HG03103 (cell line): ENCODE measurements around the gene RAD51AP1.

Experiments
- ATAC-seq: cut with Tn5 transposase; IDR thresholded peaks from one replicate; pipeline ENCODE4 v1.9.1; 2021; ENCODE audit warnings: low read depth; ENCODE audit not compliant: unreplicated experiment

The RAD51AP1 gene

DNA sequence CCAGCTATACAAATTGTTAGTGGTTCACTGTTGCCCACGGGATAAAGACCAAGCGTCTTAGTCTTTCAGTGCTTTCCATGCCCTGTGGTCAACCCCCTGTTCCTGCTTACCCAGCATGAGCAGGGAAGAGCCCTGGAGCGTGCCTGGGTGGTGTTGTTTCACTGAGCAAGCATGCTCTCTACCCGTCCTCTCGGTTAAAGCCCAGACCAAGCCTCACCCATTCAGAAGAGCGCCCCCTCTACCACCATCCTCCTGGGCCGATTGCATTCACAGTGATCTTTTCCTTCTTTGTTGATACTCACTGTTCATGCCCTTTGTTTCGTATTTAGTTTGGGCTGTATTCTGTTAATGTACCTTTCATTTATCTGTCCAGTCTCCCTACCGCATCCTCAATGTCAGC is 48.4 kb downstream of the RAD51AP1 start:
- no peak for ATAC-seq

DNA sequence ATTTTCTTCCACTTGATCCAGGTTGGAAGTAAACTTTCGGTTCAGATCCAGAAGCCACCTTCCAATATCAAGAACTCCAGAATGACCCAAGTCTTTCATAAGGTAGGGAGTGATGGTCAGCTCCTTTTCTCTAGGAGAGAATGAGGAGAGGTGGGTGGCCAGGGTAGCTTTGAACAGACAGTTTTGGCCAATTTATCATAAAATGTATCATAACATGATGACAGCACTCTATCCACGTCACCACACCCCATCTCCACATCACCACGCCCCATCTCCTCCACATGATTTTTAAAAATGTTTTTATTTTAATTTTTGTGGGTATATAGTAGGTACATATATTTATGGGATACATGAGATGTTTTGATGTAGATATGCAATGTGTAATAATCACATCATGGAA is 50.2 kb downstream of the RAD51AP1 start:
- ATAC-seq: no peak

DNA sequence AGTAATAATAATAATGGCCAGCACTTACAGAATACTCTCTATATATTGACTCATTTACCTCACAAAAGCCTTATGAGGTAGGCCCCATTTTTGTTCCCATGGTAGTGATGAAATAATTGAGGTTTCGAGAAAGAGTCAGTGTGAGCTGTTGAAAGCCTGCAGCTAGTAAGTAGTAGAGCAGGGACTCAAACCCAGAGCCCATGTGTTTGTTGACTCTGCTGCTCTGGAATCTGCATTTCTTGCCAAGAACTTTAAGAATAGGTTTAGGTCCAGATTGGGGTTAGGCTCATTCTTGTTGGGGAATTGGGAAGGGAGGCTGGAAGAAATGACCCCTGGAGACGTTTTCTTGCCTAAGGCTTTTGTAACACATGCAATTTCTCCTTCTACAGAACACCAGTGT is 51.3 kb downstream of the RAD51AP1 start:
- no peak for ATAC-seq

DNA sequence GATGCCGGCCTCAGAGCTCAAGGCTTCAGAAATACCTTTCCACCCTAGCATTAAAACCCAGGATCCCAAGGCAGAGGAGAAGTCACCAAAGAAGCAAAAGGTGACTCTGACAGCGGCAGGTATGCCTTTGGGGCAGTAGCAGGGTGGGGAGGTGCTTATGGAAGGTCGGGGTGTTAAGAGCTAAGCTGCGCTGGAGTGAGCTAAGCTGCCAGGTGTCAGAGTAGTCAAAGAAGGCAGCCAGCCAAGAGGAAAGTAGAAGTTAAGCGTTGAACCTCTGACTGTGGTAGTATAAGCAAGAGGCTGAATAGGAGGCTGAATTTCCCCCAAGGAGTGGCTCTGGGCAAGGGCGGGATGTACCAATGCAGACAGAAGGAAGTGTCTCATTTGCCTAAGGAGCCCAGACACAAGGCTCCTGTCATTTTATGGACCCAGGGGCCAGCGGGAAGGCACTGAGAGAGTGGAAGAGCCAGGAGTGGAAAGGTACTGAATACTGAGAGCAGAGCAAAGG is 52.5 kb downstream of the RAD51AP1 start:
- no peak for ATAC-seq

DNA sequence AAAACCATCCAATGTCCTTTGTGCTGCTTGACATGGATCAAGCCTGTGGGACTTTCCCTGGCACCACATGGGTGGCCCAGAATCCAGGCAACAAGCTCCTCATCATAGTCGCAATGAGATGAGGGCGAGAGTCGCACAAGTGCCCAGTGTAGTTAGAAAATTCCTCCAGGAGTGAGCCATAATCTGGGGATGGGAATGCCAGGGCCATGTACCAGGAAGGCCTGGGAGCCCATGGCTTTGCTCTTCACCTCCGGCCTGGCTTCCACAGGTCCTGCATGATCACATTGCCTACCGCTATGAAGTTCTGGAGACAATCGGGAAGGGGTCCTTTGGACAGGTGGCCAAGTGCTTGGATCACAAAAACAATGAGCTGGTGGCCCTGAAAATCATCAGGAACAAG is 57.2 kb downstream of the RAD51AP1 start:
- ATAC-seq: no peak

DNA sequence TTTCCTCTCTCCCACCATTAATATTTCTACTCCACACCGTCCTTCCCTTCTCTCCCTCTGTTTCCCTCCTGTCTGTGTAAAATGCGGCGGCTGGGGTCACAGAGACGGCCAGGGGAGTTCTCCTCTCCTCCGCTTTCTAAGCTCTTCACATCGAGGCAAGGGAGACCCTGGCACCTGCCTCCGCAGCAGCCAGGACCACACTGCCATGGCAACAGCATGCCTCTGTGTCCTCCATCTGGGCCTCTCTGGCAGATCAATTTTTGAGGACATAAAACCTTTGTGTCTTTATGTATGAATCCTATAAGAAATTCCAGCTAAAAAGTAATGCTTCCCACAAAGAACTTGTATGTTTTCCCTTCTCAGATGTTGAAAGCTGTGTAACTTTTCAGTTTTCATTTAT is 64.7 kb downstream of the RAD51AP1 start:
- no peak for ATAC-seq

DNA sequence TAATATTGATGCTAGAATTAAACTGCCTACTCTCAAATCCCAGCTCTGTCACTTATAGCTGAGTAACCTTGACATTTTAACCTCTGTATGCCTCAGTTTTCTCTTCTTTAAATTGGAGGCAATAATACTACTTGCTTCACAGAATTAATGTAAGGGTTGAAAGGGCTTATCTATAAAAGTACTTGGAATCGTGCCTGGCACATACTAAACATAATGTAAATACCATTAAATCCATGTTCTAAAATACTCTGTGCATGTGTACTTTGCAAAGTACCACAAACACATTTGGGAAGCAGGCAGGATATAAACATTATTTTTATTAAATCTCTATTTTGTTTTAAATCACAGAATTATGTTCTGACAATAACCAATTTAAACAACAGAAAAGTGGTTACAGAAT is 65.3 kb downstream of the RAD51AP1 start:
- ATAC-seq: no peak

DNA sequence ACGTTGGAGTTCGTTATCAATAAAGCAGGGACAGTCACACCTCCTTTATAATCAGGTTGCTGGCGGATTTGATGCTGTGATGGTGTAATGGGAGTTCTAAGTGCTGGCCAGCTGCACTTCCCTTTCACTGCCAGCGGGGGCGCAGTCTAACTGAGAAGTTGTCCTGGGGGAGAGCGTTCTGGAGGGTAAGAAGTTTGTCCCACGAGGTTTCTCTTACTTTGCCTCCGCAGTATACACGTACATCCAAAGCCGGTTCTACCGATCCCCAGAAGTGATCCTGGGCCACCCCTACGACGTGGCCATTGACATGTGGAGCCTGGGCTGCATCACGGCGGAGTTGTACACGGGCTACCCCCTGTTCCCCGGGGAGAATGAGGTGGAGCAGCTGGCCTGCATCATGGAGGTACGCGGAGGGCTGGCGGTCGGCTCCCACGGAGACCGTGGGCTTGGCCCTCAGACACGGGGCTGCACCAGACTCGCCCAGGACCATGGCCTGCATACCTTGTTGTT is 66.0 kb downstream of the RAD51AP1 start:
- peak; percentile 89 for ATAC-seq

DNA sequence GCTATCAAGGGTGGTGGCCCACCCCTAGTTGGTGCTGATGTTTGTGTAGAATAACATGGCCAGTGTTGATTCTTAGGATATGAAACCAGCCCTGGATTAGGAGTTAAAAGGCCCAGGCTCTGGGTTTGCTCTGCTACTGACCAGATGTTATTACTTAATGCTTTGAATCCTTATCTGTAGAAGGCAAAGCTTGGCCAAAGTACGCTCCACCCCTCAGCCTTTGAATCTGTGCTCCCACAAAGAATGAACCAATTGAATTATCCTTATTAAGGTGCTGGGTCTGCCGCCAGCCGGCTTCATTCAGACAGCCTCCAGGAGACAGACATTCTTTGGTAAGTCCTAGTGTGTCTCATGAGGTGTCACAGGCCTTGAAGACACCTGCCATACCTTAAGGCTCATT is 68.4 kb downstream of the RAD51AP1 start:
- ATAC-seq: no peak

DNA sequence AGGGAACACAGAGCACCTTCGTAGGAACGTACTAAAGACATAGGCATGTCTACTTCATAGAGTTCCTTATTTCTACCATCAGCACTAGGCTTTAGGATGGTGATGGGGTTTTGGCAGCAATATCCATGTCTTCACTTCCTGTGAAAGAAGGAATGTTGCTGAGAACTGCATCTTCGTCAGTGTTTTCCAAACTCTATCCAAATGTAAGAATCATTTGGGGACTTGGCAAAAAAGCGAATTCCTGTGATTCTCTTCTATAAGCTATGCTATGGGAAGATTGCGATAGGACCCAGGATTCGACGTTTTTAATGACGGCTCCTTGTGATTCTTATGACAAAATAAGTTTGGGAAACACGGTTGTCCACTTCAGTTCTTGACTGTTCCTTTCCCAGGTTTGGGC is 70.4 kb downstream of the RAD51AP1 start:
- no peak for ATAC-seq
